Activated T-cell treated with anti-CD3 and anti-CD28 coated beads, Interleukin-2, amount 50 U/mL, for 72 hours (primary cell): ENCODE data around the gene USO1. TPM values are rescaled to one million over a fixed set of nuclear protein-coding genes. Genes with fewer than 3 reads are reported as not detected.
A peak's percentile ranks its signal among the peaks of the same experiment; 100 is the strongest.
"Not testable (repeated sequence)": the region's sequence is repeated elsewhere in the genome, so short reads cannot be mapped to it uniquely, and the experiment has no call there.

Experiments
- ATAC-seq, 2 donors: fragments of 150-1000 bp; cut with Tn5 transposase; replicated peaks in 1 of 2; 2 replicates each; pipeline ENCODE4 v1.10.0; 2021; ENCODE audit warnings: moderate library complexity in 2 of 2, mild to moderate bottlenecking in 1 of 2
- DNase-seq, 2 donors: peaks; one replicate each; pipeline ENCODE4 v3.0.0; 2021 to 2022; ENCODE audit warnings: mixed read lengths in 1 of 2
- H3K27ac Mint-ChIP-seq: one replicate; pipeline ENCODE4 v1.8.0; 2022; ENCODE audit warnings: mild to moderate bottlenecking, moderate library complexity, mixed read lengths
- H3K27me3 Mint-ChIP-seq: one replicate; pipeline ENCODE4 v1.8.0; 2022; ENCODE audit warnings: low read depth, mixed read lengths
- H3K36me3 Mint-ChIP-seq, 2 donors: one replicate each; pipeline ENCODE4 v1.8.0; 2022; ENCODE audit warnings: mixed read lengths in 2 of 2, mild to moderate bottlenecking in 1 of 2; ENCODE audit not compliant: insufficient read depth in 2 of 2
- H3K4me1 Mint-ChIP-seq: one replicate; pipeline ENCODE4 v1.8.0; 2022; ENCODE audit warnings: low read depth, mixed read lengths
- H3K4me3 Mint-ChIP-seq, 2 donors: one replicate each; pipeline ENCODE4 v1.8.0; 2022; ENCODE audit warnings: mild to moderate bottlenecking in 2 of 2, mixed read lengths in 2 of 2, moderate library complexity in 2 of 2
- H3K9me3 Mint-ChIP-seq, 2 donors: one replicate each; pipeline ENCODE4 v1.8.0; 2022; ENCODE audit warnings: mixed read lengths in 2 of 2
- total RNA-seq, 2 donors: library from RNA; stranded (reverse); gene quantifications; one replicate each; pipeline ENCODE4 v1.2.3, GENCODE V29; 2022

Gene USO1
- total RNA-seq, 2 donors from 2014 or later: 42.0 to 51.7 TPM

- DNase-seq (no peak), ATAC-seq (no peak)
- Mint-ChIP-seq H3K36me3 (peaks cover 0 to 4% of the 10 kb centered on the region in 2 donors), H3K27ac (peak overlapping the region; percentile 26), H3K4me3 (no peak overlapping the region), H3K4me1 (peaks cover 42% of the 10 kb centered on the region), H3K9me3 (peaks cover 0 to 2% of the 10 kb centered on the region in 2 donors), H3K27me3 (no peaks in the 10 kb centered on the region)
These were observed 27.8 kb upstream of the USO1 start for GRCh38 chr4:75696581-75696980.

- Mint-ChIP-seq H3K4me3 (peak overlapping the region; percentile 63 to 71), H3K27me3 (no peaks in the 10 kb centered on the region), H3K4me1 (peaks cover 42% of the 10 kb centered on the region), H3K27ac (peak overlapping the region; percentile 89), H3K36me3 (peaks cover 0 to 4% of the 10 kb centered on the region in 2 donors), H3K9me3 (peaks cover 0 to 2% of the 10 kb centered on the region in 2 donors)
- peak; percentile 42 to 43 for DNase-seq
- ATAC-seq: peak; percentile 79 to 84
These were observed 26.0 kb upstream of the USO1 start for GRCh38 chr4:75698162-75698962.

GRCh38 chr4:75698963-75699228, 25.5 kb upstream of the USO1 start:
- peaks cover 42% of the 10 kb centered on the region for H3K4me1 Mint-ChIP-seq
- DNase-seq (no peak), ATAC-seq (peak; percentile 59 to 63)
- peaks cover 0 to 2% of the 10 kb centered on the region in 2 donors for H3K9me3 Mint-ChIP-seq
- no peaks in the 10 kb centered on the region for H3K27me3 Mint-ChIP-seq
- peak overlapping the region; percentile 63 to 71 for H3K4me3 Mint-ChIP-seq
- H3K27ac Mint-ChIP-seq: peak overlapping the region; percentile 89
- peaks cover 0 to 3% of the 10 kb centered on the region in 2 donors for H3K36me3 Mint-ChIP-seq

- peak overlapping the region; percentile 89 for H3K27ac Mint-ChIP-seq
- peaks cover 42% of the 10 kb centered on the region for H3K4me1 Mint-ChIP-seq
- peak in 1 of 2 donors; percentile 6 for DNase-seq
- ATAC-seq: peak; percentile 68 to 69
- no peaks in the 10 kb centered on the region for H3K36me3 Mint-ChIP-seq
- peaks cover 0 to 2% of the 10 kb centered on the region in 2 donors for H3K9me3 Mint-ChIP-seq
- no peaks in the 10 kb centered on the region for H3K27me3 Mint-ChIP-seq
- peak overlapping the region; percentile 63 to 71 for H3K4me3 Mint-ChIP-seq
These were observed 25.1 kb upstream of the USO1 start for GRCh38 chr4:75699299-75699698.

- no peak for ATAC-seq
- Mint-ChIP-seq H3K27ac (no peak overlapping the region), H3K4me1 (peaks cover 17% of the 10 kb centered on the region), H3K9me3 (no peaks in the 10 kb centered on the region), H3K36me3 (no peaks in the 10 kb centered on the region), H3K27me3 (no peaks in the 10 kb centered on the region), H3K4me3 (no peak overlapping the region)
- no peak for DNase-seq
These were observed 21.4 kb upstream of the USO1 start for GRCh38 chr4:75702919-75703411.

GRCh38 chr4:75705198-75705977, 19.0 kb upstream of the USO1 start:
- no peak for ATAC-seq
- Mint-ChIP-seq H3K27ac (no peak overlapping the region), H3K27me3 (no peaks in the 10 kb centered on the region), H3K4me3 (no peak overlapping the region), H3K9me3 (no peaks in the 10 kb centered on the region), H3K36me3 (no peaks in the 10 kb centered on the region), H3K4me1 (no peaks in the 10 kb centered on the region)
- no peak for DNase-seq

- no peaks in the 10 kb centered on the region for H3K4me1 Mint-ChIP-seq
- H3K4me3 Mint-ChIP-seq: no peak overlapping the region
- no peak overlapping the region for H3K27ac Mint-ChIP-seq
- H3K36me3 Mint-ChIP-seq: no peaks in the 10 kb centered on the region
- peak; percentile 83 to 92 for ATAC-seq
- peak; percentile 39 to 45 for DNase-seq
- H3K9me3 Mint-ChIP-seq: no peaks in the 10 kb centered on the region
- no peaks in the 10 kb centered on the region for H3K27me3 Mint-ChIP-seq
These were observed 16.1 kb upstream of the USO1 start for GRCh38 chr4:75708218-75708691.

- DNase-seq (no peak), ATAC-seq (no peak)
- Mint-ChIP-seq H3K27ac (no peak overlapping the region), H3K9me3 (no peaks in the 10 kb centered on the region), H3K27me3 (no peaks in the 10 kb centered on the region), H3K36me3 (no peaks in the 10 kb centered on the region), H3K4me3 (no peak overlapping the region), H3K4me1 (no peaks in the 10 kb centered on the region)
These were observed 14.1 kb upstream of the USO1 start for GRCh38 chr4:75710246-75710645.

GRCh38 chr4:75714011-75714410, 10.4 kb upstream of the USO1 start:
- no peak overlapping the region for H3K4me3 Mint-ChIP-seq
- no peaks in the 10 kb centered on the region for H3K27me3 Mint-ChIP-seq
- ATAC-seq: no peak
- no peaks in the 10 kb centered on the region for H3K4me1 Mint-ChIP-seq
- H3K9me3 Mint-ChIP-seq: no peaks in the 10 kb centered on the region
- no peaks in the 10 kb centered on the region for H3K36me3 Mint-ChIP-seq
- no peak for DNase-seq
- no peak overlapping the region for H3K27ac Mint-ChIP-seq

GRCh38 chr4:75714704-75715103, 9.7 kb upstream of the USO1 start:
- Mint-ChIP-seq H3K4me3 (no peak overlapping the region), H3K4me1 (no peaks in the 10 kb centered on the region), H3K27ac (no peak overlapping the region), H3K36me3 (no peaks in the 10 kb centered on the region), H3K9me3 (no peaks in the 10 kb centered on the region), H3K27me3 (no peaks in the 10 kb centered on the region)
- ATAC-seq: no peak
- no peak for DNase-seq

- H3K36me3 Mint-ChIP-seq: no peaks in the 10 kb centered on the region
- no peak overlapping the region for H3K27ac Mint-ChIP-seq
- no peaks in the 10 kb centered on the region for H3K4me1 Mint-ChIP-seq
- H3K9me3 Mint-ChIP-seq: no peaks in the 10 kb centered on the region
- no peak for ATAC-seq
- no peak for DNase-seq
- H3K4me3 Mint-ChIP-seq: no peak overlapping the region
- no peaks in the 10 kb centered on the region for H3K27me3 Mint-ChIP-seq
These were observed 9.1 kb upstream of the USO1 start for GRCh38 chr4:75715105-75715799.

GRCh38 chr4:75716054-75716453, 8.3 kb upstream of the USO1 start:
- not testable (repeated sequence) for H3K27me3 Mint-ChIP-seq, H3K4me1 Mint-ChIP-seq, H3K27ac Mint-ChIP-seq, H3K4me3 Mint-ChIP-seq, ATAC-seq, H3K9me3 Mint-ChIP-seq, H3K36me3 Mint-ChIP-seq, DNase-seq

- Mint-ChIP-seq H3K4me1 (peaks cover 9% of the 10 kb centered on the region), H3K27me3 (no peaks in the 10 kb centered on the region), H3K27ac (no peak overlapping the region), H3K4me3 (no peak overlapping the region), H3K36me3 (no peaks in the 10 kb centered on the region), H3K9me3 (no peaks in the 10 kb centered on the region)
- ATAC-seq: no peak
- DNase-seq: no peak
These were observed 7.0 kb upstream of the USO1 start for GRCh38 chr4:75717408-75717807.
